Stimulated activated CD4-positive, alpha-beta T cell treated with anti-CD3 and anti-CD28 coated beads, Interleukin-12 subunit alpha, Interleukin-12 subunit beta, amount 100 ng/mL, for 4 hours (primary cell): ENCODE data around the gene WNT7A.

Experiments used
- DNase-seq: peaks from one replicate; pipeline ENCODE4 v3.0.0-alpha.2; 2020

The WNT7A gene

GRCh38 chr3:13825821-13826220, 54.0 kb downstream of the WNT7A start:
- no peak for DNase-seq

GRCh38 chr3:13825311-13825579, 54.6 kb downstream of the WNT7A start:
- DNase-seq, result no peak

- DNase-seq, result no peak
These were observed 55.2 kb downstream of the WNT7A start for GRCh38 chr3:13824521-13825310.

GRCh38 chr3:13823692-13824091, 56.2 kb downstream of the WNT7A start:
- no peak for DNase-seq

- DNase-seq, result no peak
These were observed 56.8 kb downstream of the WNT7A start for GRCh38 chr3:13822871-13823585.

- DNase-seq, result no peak
These were observed 57.8 kb downstream of the WNT7A start for GRCh38 chr3:13822042-13822441.

GRCh38 chr3:13821126-13821525, 58.7 kb downstream of the WNT7A start:
- DNase-seq, result no peak

- no peak for DNase-seq
These were observed 61.0 kb downstream of the WNT7A start for GRCh38 chr3:13818919-13819318.

- no peak for DNase-seq
These were observed 64.7 kb downstream of the WNT7A start for GRCh38 chr3:13815088-13815683.

- no peak for DNase-seq
These were observed 67.8 kb downstream of the WNT7A start for GRCh38 chr3:13812034-13812471.

- DNase-seq, result no peak
These were observed 68.3 kb downstream of the WNT7A start for GRCh38 chr3:13811614-13812013.

- no peak for DNase-seq
These were observed 71.3 kb downstream of the WNT7A start for GRCh38 chr3:13808550-13808949.

GRCh38 chr3:13801361-13802204, 78.3 kb downstream of the WNT7A start:
- DNase-seq, result no peak

- no peak for DNase-seq
These were observed 79.8 kb downstream of the WNT7A start for GRCh38 chr3:13800064-13800463.

- DNase-seq, result no peak
These were observed 81.5 kb downstream of the WNT7A start for GRCh38 chr3:13798401-13798800.

- DNase-seq, result no peak
These were observed 83.0 kb downstream of the WNT7A start for GRCh38 chr3:13796701-13797460.

GRCh38 chr3:13795816-13796215, 84.1 kb downstream of the WNT7A start:
- DNase-seq, result no peak

- no peak for DNase-seq
These were observed 85.5 kb downstream of the WNT7A start for GRCh38 chr3:13794322-13794721.

- DNase-seq, result no peak
These were observed 86.4 kb downstream of the WNT7A start for GRCh38 chr3:13793451-13793850.

GRCh38 chr3:13792512-13793371, 87.1 kb downstream of the WNT7A start:
- DNase-seq, result no peak

GRCh38 chr3:13792051-13792490, 87.8 kb downstream of the WNT7A start:
- no peak for DNase-seq
